HG02943 (cell line): ENCODE measurements around the gene GNAT1.

ENCODE experiments used
- ATAC-seq: cut with Tn5 transposase; IDR thresholded peaks from one replicate; pipeline ENCODE4 v1.9.1; 2021; ENCODE audit warnings: mild to moderate bottlenecking, low read depth, moderate library complexity; ENCODE audit not compliant: unreplicated experiment

GNAT1 gene

GRCh38 chr3:50174947-50175524 is 16.4 kb upstream of the GNAT1 start:
- ATAC-seq = no peak

GRCh38 chr3:50177346-50177745 is 14.1 kb upstream of the GNAT1 start:
- ATAC-seq = no peak

- ATAC-seq = no peak
Observed at GRCh38 chr3:50179710-50180109, 11.7 kb upstream of the GNAT1 start.

- ATAC-seq = no peak
Observed at GRCh38 chr3:50181985-50182384, 9.4 kb upstream of the GNAT1 start.

GRCh38 chr3:50182533-50183099 is 8.8 kb upstream of the GNAT1 start:
- ATAC-seq = no peak

- no peak for ATAC-seq
Observed at GRCh38 chr3:50183755-50184154, 7.7 kb upstream of the GNAT1 start.

GRCh38 chr3:50184242-50184978 is 7.0 kb upstream of the GNAT1 start:
- no peak for ATAC-seq

GRCh38 chr3:50185230-50185629 is 6.2 kb upstream of the GNAT1 start:
- ATAC-seq = no peak

GRCh38 chr3:50186096-50186495 is 5.3 kb upstream of the GNAT1 start:
- ATAC-seq = no peak

GRCh38 chr3:50187750-50188149 is 3.7 kb upstream of the GNAT1 start:
- no peak for ATAC-seq

- ATAC-seq = no peak
Observed at GRCh38 chr3:50189274-50189673, 2.1 kb upstream of the GNAT1 start.

GRCh38 chr3:50189989-50190388 is 1.4 kb upstream of the GNAT1 start:
- ATAC-seq = no peak

GRCh38 chr3:50192124-50192523 is 714 bp downstream of the GNAT1 start:
- no peak for ATAC-seq

GRCh38 chr3:50192689-50193141 is 1.3 kb downstream of the GNAT1 start:
- no peak for ATAC-seq

GRCh38 chr3:50193286-50193685 is 1.9 kb downstream of the GNAT1 start:
- no peak for ATAC-seq

GRCh38 chr3:50193746-50194127 is 2.3 kb downstream of the GNAT1 start:
- no peak for ATAC-seq

GRCh38 chr3:50194128-50194902 is 2.9 kb downstream of the GNAT1 start:
- no peak for ATAC-seq

GRCh38 chr3:50194903-50195500 is 3.6 kb downstream of the GNAT1 start:
- no peak for ATAC-seq

- no peak for ATAC-seq
Observed at GRCh38 chr3:50195501-50196252, 4.3 kb downstream of the GNAT1 start.

GRCh38 chr3:50196253-50196801 is 4.9 kb downstream of the GNAT1 start:
- no peak for ATAC-seq
